HepG2 (cell line): ENCODE measurements around the gene C5. TPM values are rescaled to one million over a fixed set of nuclear protein-coding genes. Genes with fewer than 3 reads are reported as not detected.

ENCODE experiments used
- ATAC-seq: fragments of 200-7000 bp; cut with Tn5 transposase; 3 replicates; pipeline ENCODE4 v1.9.1; 2020; ENCODE audit warnings: mild to moderate bottlenecking, moderate library complexity
- BruUV-seq: library from RNA; stranded (reverse); fragments of 400-500 nt; replicated peaks from 2 replicates; lab custom pipeline; 2021; lab: Mats Ljungman, UMichigan
- CTCF ChIA-PET: fragments of 300-600 bp; formaldehyde crosslinking; extraction: SDS; loops from one replicate; lab custom pipeline; 2021; ENCODE audit warnings: low total read pairs, inconsistent platforms, low intra/inter-chr PET ratio; lab: Yijun Ruan, JAX
- POLR2A ChIA-PET: fragments of 350-600 bp; sonication (Branson Sonifier 250); formaldehyde crosslinking; loops from one replicate; lab custom pipeline; 2020; ENCODE audit warnings: antibody characterized with exemption, inconsistent platforms; lab: Yijun Ruan, JAX
- DNase-seq: peaks from one replicate; pipeline ENCODE4 v3.0.0-alpha.2; 2015; ENCODE audit warnings: low spot score
- FAIRE-seq: peaks from 3 replicates; lab custom pipeline; 2011; peaks lifted over from hg19 to GRCh38; lab: Jason Lieb, UNC
- H2AFZ ChIP-seq: one replicate; pipeline ENCODE4 v1.6.1; 2011; ENCODE audit warnings: low read length, inconsistent platforms
- H3K27ac ChIP-seq: fragments of 300-600 bp; 3 replicates; pipeline ENCODE4 v1.8.0; 2011; ENCODE audit warnings: mixed run types, mild to moderate bottlenecking, mixed read lengths, low read length, inconsistent platforms; ENCODE audit not compliant: insufficient read depth; ENCODE audit errors: extremely low read length
- H3K27me3 ChIP-seq, 2 experiments: fragments of 200-600 bp in 1 of 2; 2 replicates in 1 of 2; 3 replicates in 1 of 2; pipeline versions ENCODE4 v1.6.0 to v1.8.0; 2011; ENCODE audit warnings: low read length in 2 of 2, mild to moderate bottlenecking in 2 of 2, moderate library complexity in 2 of 2, inconsistent platforms in 1 of 2; ENCODE audit not compliant: insufficient read depth in 2 of 2, control insufficient read depth in 1 of 2
- H3K36me3 ChIP-seq, 2 experiments: fragments of 200-600 bp in 1 of 2; replicated peaks in 1 of 2; 2 replicates in 1 of 2; 3 replicates in 1 of 2; pipeline versions ENCODE4 v1.5.1 to v1.8.0; 2011; ENCODE audit warnings: low read length in 2 of 2, inconsistent platforms in 1 of 2; ENCODE audit not compliant: insufficient read depth in 2 of 2, control insufficient read depth in 1 of 2
- H3K4me1 ChIP-seq: 2 replicates; pipeline ENCODE4 v1.5.1; 2012; ENCODE audit warnings: low read length, inconsistent platforms; ENCODE audit not compliant: insufficient read depth
- H3K4me2 ChIP-seq: 2 replicates; pipeline ENCODE4 v1.6.0; 2011; ENCODE audit warnings: low read depth, low read length, inconsistent platforms
- H3K4me3 ChIP-seq, 3 experiments: fragments of 200-600 bp in 1 of 3; sonication (generic), shearing (Covaris generic) in 1 of 3; replicated peaks in 1 of 3; 2 replicates each; pipeline ENCODE4 v1.5.1; 2011 to 2016; ENCODE audit warnings: low read length in 3 of 3, inconsistent platforms in 2 of 3, low read depth in 2 of 3, mild to moderate bottlenecking in 2 of 3, control low read depth in 1 of 3, mixed read lengths in 1 of 3; ENCODE audit not compliant: insufficient read depth in 1 of 3
- H3K79me2 ChIP-seq: one replicate; pipeline ENCODE4 v1.6.1; 2011; ENCODE audit warnings: low read length, inconsistent platforms; ENCODE audit not compliant: insufficient read depth
- H3K9ac ChIP-seq: 2 replicates; pipeline ENCODE4 v1.6.0; 2011; ENCODE audit warnings: mild to moderate bottlenecking, low read depth, low read length, inconsistent platforms; ENCODE audit not compliant: insufficient read depth
- H3K9me3 ChIP-seq: 2 replicates; pipeline ENCODE4 v1.5.1; 2012; ENCODE audit warnings: mild to moderate bottlenecking, low read length
- H4K20me1 ChIP-seq: 2 replicates; pipeline ENCODE4 v1.6.0; 2011; ENCODE audit warnings: inconsistent platforms, mild to moderate bottlenecking, low read length, moderate library complexity; ENCODE audit not compliant: insufficient read depth
- ARNTL ChIP-seq: sonication (generic); formaldehyde crosslinking; IDR thresholded peaks from 2 replicates; pipeline ENCODE4 v1.4.0; 2020; ENCODE audit warnings: mild to moderate bottlenecking, missing genetic modification reagents
- ZBTB39 ChIP-seq: sonication (generic); formaldehyde crosslinking; IDR thresholded peaks from 2 replicates; pipeline ENCODE4 v1.5.0; 2020; ENCODE audit warnings: missing genetic modification reagents
- ZNF414 ChIP-seq: sonication (generic); formaldehyde crosslinking; IDR thresholded peaks from 2 replicates; pipeline ENCODE4 v1.5.0; 2020; ENCODE audit warnings: missing genetic modification reagents
- WGBS: methylation state at CpG from one replicate; pipeline ENCODE4 v1.1.6; 2017; ENCODE audit warnings: low lambda C conversion rate; 5-methylcytosine and 5-hydroxymethylcytosine counted together
- in situ Hi-C: cut with HindIII; loops from 2 replicates; pipeline ENCODE4 v1.10.0; 2017; ENCODE audit warnings: low pct_unique_long_range_greater_than_20kb; ENCODE audit not compliant: extremely low pct_ligation_motif_present
- intact Hi-C: fragments of 100-400 bp; cut with micrococcal nuclease; formaldehyde crosslinking; loops from one replicate; pipeline ENCODE4 v1.10.0; 2022; ENCODE audit not compliant: unreplicated experiment
- polyA plus RNA-seq, 8 experiments: library from polyadenylated mRNA; depleted of rRNA in 3 of 8; stranded (reverse) in 7 of 8; unstranded in 1 of 8; fragments of >200 nt; fragmentation: Illumina TruSeq in 4 of 8; extraction: Trizol in 4 of 8; gene quantifications; 2 replicates each; pipeline versions ENCODE4 v1.2.1 to v1.2.3, GENCODE V29; 2011 to 2016; ENCODE audit warnings: low read depth in 4 of 8, missing spikeins in 1 of 8, mixed read lengths in 1 of 8; ENCODE audit not compliant: insufficient read depth in 1 of 8
- total RNA-seq, 5 experiments: library from RNA; depleted of rRNA; stranded (reverse); fragments of >200 nt; fragmentation: Illumina TruSeq; extraction: Trizol; gene quantifications; 2 replicates each; pipeline ENCODE4 v1.2.3, GENCODE V29; 2016; ENCODE audit warnings: low read depth in 1 of 5

The C5 gene
- total and polyA plus RNA-seq, 2 of the 13 experiments (the other 11 are each of a cell fraction or from before 2014, with no cell fraction given), result 57.6 to 192 TPM

GRCh38 chr9:120920806-120921178 is 129.3 kb downstream of the C5 start:
- Histone ChIP-seq H3K27me3 (peaks cover 0 to 5% of the 10 kb centered on the region in 2 experiments; a peak in 1 of 5 replicates), H3K4me3 (no peak overlapping the region), H3K79me2 (no peaks in the 10 kb centered on the region), H3K9ac (no peak overlapping the region), H3K36me3 (no peaks in the 10 kb centered on the region), H3K9me3 (no peaks in the 10 kb centered on the region), H3K4me2 (no peak overlapping the region), H4K20me1 (no peaks in the 10 kb centered on the region), H2AFZ (no peak overlapping the region), H3K27ac (no peak overlapping the region), H3K4me1 (peaks cover 29% of the 10 kb centered on the region)
- intact Hi-C loops (no loop called here), in situ Hi-C loops (no loop called here)
- 59% methylated on average over 3 of the region's 3 CpGs for WGBS
- no peak for TF ChIP-seq ARNTL (CRISPR knock-in tag)
- TF ChIP-seq ZBTB39 (CRISPR knock-in tag), result no peak
- TF ChIP-seq ZNF414 (CRISPR knock-in tag), result no peak
- POLR2A ChIA-PET, result interaction anchor here (1.0 kb wide), 1 partner anchor 8 kb away, joined by 3 read pairs; no protein-coding TSS in a partner anchor
- BruUV-seq, result no TSS peak
- ATAC-seq (no peak), FAIRE-seq (no peak), DNase-seq (no peak)
- CTCF ChIA-PET, result no interaction called here
